Trophoblast cell (in vitro differentiated cells and primary cell): Measurements from ENCODE around the gene CLDN5.

Experiments used
- DNase-seq, 2 donors: peaks; one replicate each; pipeline ENCODE4 v3.0.0-alpha.2; 2016
- H2AFZ ChIP-seq: 2 replicates; pipeline ENCODE4 v1.6.1; 2013; ENCODE audit warnings: low read length, moderate library complexity, mild to moderate bottlenecking; ENCODE audit not compliant: insufficient read depth, poor library complexity
- H2AK5ac ChIP-seq: 2 replicates; pipeline ENCODE4 v1.6.1; 2013; ENCODE audit warnings: mild to moderate bottlenecking, low read length
- H2BK120ac ChIP-seq: 2 replicates; pipeline ENCODE4 v1.6.1; 2013; ENCODE audit warnings: low read length, mild to moderate bottlenecking, moderate library complexity; ENCODE audit not compliant: insufficient read depth, poor library complexity
- H2BK12ac ChIP-seq: 2 replicates; pipeline ENCODE4 v1.6.1; 2013; ENCODE audit warnings: mild to moderate bottlenecking, low read length, moderate library complexity
- H2BK5ac ChIP-seq: 2 replicates; pipeline ENCODE4 v1.6.1; 2013; ENCODE audit warnings: low read length, low read depth, moderate library complexity, mild to moderate bottlenecking; ENCODE audit not compliant: poor library complexity
- H3K14ac ChIP-seq: 2 replicates; pipeline ENCODE4 v1.6.1; 2013; ENCODE audit warnings: mild to moderate bottlenecking, low read length
- H3K18ac ChIP-seq: 2 replicates; pipeline ENCODE4 v1.6.1; 2013; ENCODE audit warnings: mild to moderate bottlenecking, low read length
- H3K23ac ChIP-seq: 2 replicates; pipeline ENCODE4 v1.6.1; 2013; ENCODE audit warnings: low read length
- H3K27ac ChIP-seq: 2 replicates; pipeline ENCODE4 v1.5.1; 2013; ENCODE audit warnings: low read depth, mild to moderate bottlenecking, inconsistent platforms, low read length, moderate library complexity
- H3K27me3 ChIP-seq: 2 replicates; pipeline ENCODE4 v1.6.1; 2013; ENCODE audit warnings: inconsistent platforms, mild to moderate bottlenecking, low read length, moderate library complexity; ENCODE audit not compliant: insufficient read depth
- H3K36me3 ChIP-seq, 2 experiments: 1 replicate in 1 of 2; 2 replicates in 1 of 2; pipeline ENCODE4 v1.6.1; 2013; ENCODE audit warnings: low read length in 2 of 2, mild to moderate bottlenecking in 2 of 2, moderate library complexity in 1 of 2; ENCODE audit not compliant: insufficient read depth in 2 of 2, control insufficient read depth in 1 of 2
- H3K4ac ChIP-seq: 2 replicates; pipeline ENCODE4 v1.6.1; 2013; ENCODE audit warnings: low read depth, mild to moderate bottlenecking, low read length, moderate library complexity
- H3K4me1 ChIP-seq, 2 experiments: 1 replicate in 1 of 2; 2 replicates in 1 of 2; pipeline ENCODE4 v1.6.1; 2013; ENCODE audit warnings: low read length in 2 of 2, mild to moderate bottlenecking in 2 of 2, moderate library complexity in 1 of 2; ENCODE audit not compliant: insufficient read depth in 2 of 2, control insufficient read depth in 1 of 2
- H3K4me2 ChIP-seq: 2 replicates; pipeline ENCODE4 v1.6.1; 2013; ENCODE audit warnings: inconsistent platforms, mild to moderate bottlenecking, low read length, moderate library complexity
- H3K4me3 ChIP-seq: 2 replicates; pipeline ENCODE4 v1.5.1; 2013; ENCODE audit warnings: mild to moderate bottlenecking, low read depth, low read length, inconsistent platforms
- H3K79me1 ChIP-seq: one replicate; pipeline ENCODE4 v1.6.1; 2013; ENCODE audit warnings: low read length
- H3K79me2 ChIP-seq: 2 replicates; pipeline ENCODE4 v1.6.1; 2013; ENCODE audit warnings: low read length, mild to moderate bottlenecking; ENCODE audit not compliant: control insufficient read depth, insufficient read depth, poor library complexity
- H3K9ac ChIP-seq: 2 replicates; pipeline ENCODE4 v1.6.1; 2013; ENCODE audit warnings: mild to moderate bottlenecking, low read length
- H3K9me3 ChIP-seq: 2 replicates; pipeline ENCODE4 v1.6.1; 2013; ENCODE audit warnings: low read depth, mild to moderate bottlenecking, control low read depth, inconsistent platforms, low read length; ENCODE audit not compliant: insufficient read depth
- H4K12ac ChIP-seq: 2 replicates; pipeline ENCODE4 v1.6.1; 2013; ENCODE audit warnings: low read depth, mild to moderate bottlenecking, low read length, moderate library complexity
- H4K8ac ChIP-seq: 2 replicates; pipeline ENCODE4 v1.6.1; 2013; ENCODE audit warnings: low read depth, mild to moderate bottlenecking, low read length, moderate library complexity
- H4K91ac ChIP-seq: one replicate; pipeline ENCODE4 v1.6.1; 2013; ENCODE audit warnings: low read depth, mild to moderate bottlenecking, low read length, moderate library complexity
- WGBS: extraction: QIAGEN DNeasy Blood & Tissue Kit; methylation state at CpG from one replicate; pipeline ENCODE4 v1.1.7; 2013; ENCODE audit warnings: missing lambda C conversion rate; ENCODE audit not compliant: insufficient read length, insufficient coverage; ENCODE audit errors: extremely low coverage; 5-methylcytosine and 5-hydroxymethylcytosine counted together

The CLDN5 gene

GRCh38 chr22:19515654-19516377, 8.4 kb downstream of the CLDN5 start:
- Histone ChIP-seq H3K18ac (no peak overlapping the region), H4K12ac (no peak overlapping the region), H3K9ac (no peak overlapping the region), H3K23ac (no peak overlapping the region), H2BK120ac (no peak overlapping the region), H3K4ac (no peak overlapping the region), H3K14ac (no peak overlapping the region), H2AK5ac (no peak overlapping the region), H3K4me2 (no peak overlapping the region), H4K8ac (no peak overlapping the region), H3K9me3 (peaks cover 2% of the 10 kb centered on the region), H2BK12ac (no peak overlapping the region), H4K91ac (no peak overlapping the region), H3K4me3 (no peak overlapping the region), H3K79me2 (no peaks in the 10 kb centered on the region), H3K36me3 (peaks cover 40 to 46% of the 10 kb centered on the region in 2 experiments), H3K27me3 (no peaks in the 10 kb centered on the region), H3K4me1 (no peaks in the 10 kb centered on the region), H3K79me1 (no peaks in the 10 kb centered on the region), H2BK5ac (no peak overlapping the region), H3K27ac (no peak overlapping the region), H2AFZ (no peak overlapping the region)
- DNase-seq: no peak
- no CpG with 5 or more reads among the region's 12 CpGs for WGBS

- H3K79me2 ChIP-seq: no peaks in the 10 kb centered on the region
These were observed 9.2 kb downstream of the CLDN5 start for GRCh38 chr22:19514831-19515565.

GRCh38 chr22:19513823-19514222, 10.4 kb downstream of the CLDN5 start:
- Histone ChIP-seq H3K9ac (no peak overlapping the region), H3K14ac (no peak overlapping the region), H3K36me3 (peaks cover 34 to 44% of the 10 kb centered on the region in 2 experiments), H3K9me3 (no peaks in the 10 kb centered on the region), H4K8ac (no peak overlapping the region), H3K79me2 (no peaks in the 10 kb centered on the region), H3K27ac (no peak overlapping the region), H3K4ac (no peak overlapping the region), H3K18ac (no peak overlapping the region), H2BK5ac (no peak overlapping the region), H4K12ac (no peak overlapping the region), H4K91ac (no peak overlapping the region), H3K79me1 (no peaks in the 10 kb centered on the region), H2AK5ac (no peak overlapping the region), H2BK12ac (no peak overlapping the region), H3K4me2 (no peak overlapping the region), H3K4me1 (no peaks in the 10 kb centered on the region), H3K23ac (no peak overlapping the region), H2BK120ac (no peak overlapping the region), H3K27me3 (no peaks in the 10 kb centered on the region), H3K4me3 (no peak overlapping the region), H2AFZ (no peak overlapping the region)
- DNase-seq: no peak
- no CpG with 5 or more reads among the region's 2 CpGs for WGBS

More at GRCh38 chr22:19514831-19515565, 9.2 kb downstream of the CLDN5 start:
- Histone ChIP-seq H3K14ac (no peak overlapping the region), H3K9me3 (peaks cover 2% of the 10 kb centered on the region), H3K4me3 (peak overlapping the region; percentile 55), H3K23ac (peak overlapping the region; percentile 2), H3K4me2 (no peak overlapping the region), H4K12ac (no peak overlapping the region), H4K91ac (no peak overlapping the region), H2AFZ (no peak overlapping the region), H3K4ac (no peak overlapping the region), H3K9ac (no peak overlapping the region), H2BK120ac (no peak overlapping the region), H3K18ac (no peak overlapping the region), H3K79me1 (no peaks in the 10 kb centered on the region), H4K8ac (no peak overlapping the region), H3K4me1 (no peaks in the 10 kb centered on the region), H3K27me3 (no peaks in the 10 kb centered on the region), H3K27ac (no peak overlapping the region), H3K36me3 (peaks cover 37 to 48% of the 10 kb centered on the region in 2 experiments), H2BK5ac (no peak overlapping the region), H2AK5ac (no peak overlapping the region), H2BK12ac (no peak overlapping the region)
- no CpG with 5 or more reads among the region's 14 CpGs for WGBS
- no peak for DNase-seq

- H3K4me2 ChIP-seq: no peak overlapping the region
- H3K9me3 ChIP-seq: no peaks in the 10 kb centered on the region
- H3K4me3 ChIP-seq: no peak overlapping the region
- no peak overlapping the region for H3K4ac ChIP-seq
- H2BK5ac ChIP-seq: no peak overlapping the region
- no peaks in the 10 kb centered on the region for H3K4me1 ChIP-seq
- no peaks in the 10 kb centered on the region for H3K27me3 ChIP-seq
- H3K14ac ChIP-seq: no peak overlapping the region
- no peaks in the 10 kb centered on the region for H3K79me1 ChIP-seq
- H4K8ac ChIP-seq: no peak overlapping the region
- H2BK12ac ChIP-seq: no peak overlapping the region
- H2AK5ac ChIP-seq: no peak overlapping the region
- no peak overlapping the region for H4K91ac ChIP-seq
- no peak for DNase-seq
- H3K36me3 ChIP-seq: peaks cover 37 to 43% of the 10 kb centered on the region in 2 experiments
- no peak overlapping the region for H3K27ac ChIP-seq
- H3K18ac ChIP-seq: no peak overlapping the region
- no peak overlapping the region for H3K23ac ChIP-seq
- H4K12ac ChIP-seq: no peak overlapping the region
- no CpG with 5 or more reads among the region's 2 CpGs for WGBS
- H3K79me2 ChIP-seq: no peaks in the 10 kb centered on the region
- no peak overlapping the region for H2AFZ ChIP-seq
- H3K9ac ChIP-seq: no peak overlapping the region
- H2BK120ac ChIP-seq: no peak overlapping the region
These were observed 13.3 kb downstream of the CLDN5 start for GRCh38 chr22:19510919-19511341.
